Glutamatergic neuron (in vitro differentiated cells): ENCODE data around the gene LRRFIP1. TPM values are rescaled to one million over a fixed set of nuclear protein-coding genes. Genes with fewer than 3 reads are reported as not detected.

ENCODE experiments used
- DNase-seq: peaks from one replicate; pipeline ENCODE4 v3.0.0; 2022
- H3K27ac Mint-ChIP-seq: one replicate; pipeline ENCODE4 v1.8.0; 2020; ENCODE audit warnings: mild to moderate bottlenecking, mixed read lengths, inconsistent platforms; ENCODE audit not compliant: unreplicated experiment
- H3K27me3 Mint-ChIP-seq: one replicate; pipeline ENCODE4 v1.8.0; 2020; ENCODE audit warnings: mild to moderate bottlenecking, moderate library complexity, mixed read lengths, inconsistent platforms; ENCODE audit not compliant: unreplicated experiment
- H3K36me3 Mint-ChIP-seq: one replicate; pipeline ENCODE4 v1.8.0; 2020; ENCODE audit warnings: mild to moderate bottlenecking, mixed read lengths, inconsistent platforms; ENCODE audit not compliant: unreplicated experiment
- H3K4me1 Mint-ChIP-seq: one replicate; pipeline ENCODE4 v1.8.0; 2020; ENCODE audit warnings: mild to moderate bottlenecking, low read depth, mixed read lengths, inconsistent platforms; ENCODE audit not compliant: unreplicated experiment
- H3K4me3 Mint-ChIP-seq: one replicate; pipeline ENCODE4 v1.8.0; 2020; ENCODE audit warnings: mild to moderate bottlenecking, mixed read lengths, inconsistent platforms; ENCODE audit not compliant: unreplicated experiment
- H3K9me3 Mint-ChIP-seq: one replicate; pipeline ENCODE4 v1.8.0; 2020; ENCODE audit warnings: mild to moderate bottlenecking, moderate library complexity, mixed read lengths, inconsistent platforms; ENCODE audit not compliant: unreplicated experiment
- total RNA-seq: library from RNA; stranded (reverse); fragmentation: NEBNext Ultra II Directional; extraction: Animal tissue kit (Norgen Biotek cat#: 25700); gene quantifications from one replicate; pipeline ENCODE4 v1.2.1, GENCODE V29; 2021; ENCODE audit not compliant: unreplicated experiment
- TF ChIP-seq, protein P1 (sequence below): fragments of 200-600 bp; sonication (generic); IDR thresholded peaks from one replicate; pipeline ENCODE4 v1.5.0; 2021; ENCODE audit not compliant: partially characterized antibody, unreplicated experiment

LRRFIP1 gene
- total RNA-seq, 1 donor from 2014 or later: 112 TPM

DNA sequence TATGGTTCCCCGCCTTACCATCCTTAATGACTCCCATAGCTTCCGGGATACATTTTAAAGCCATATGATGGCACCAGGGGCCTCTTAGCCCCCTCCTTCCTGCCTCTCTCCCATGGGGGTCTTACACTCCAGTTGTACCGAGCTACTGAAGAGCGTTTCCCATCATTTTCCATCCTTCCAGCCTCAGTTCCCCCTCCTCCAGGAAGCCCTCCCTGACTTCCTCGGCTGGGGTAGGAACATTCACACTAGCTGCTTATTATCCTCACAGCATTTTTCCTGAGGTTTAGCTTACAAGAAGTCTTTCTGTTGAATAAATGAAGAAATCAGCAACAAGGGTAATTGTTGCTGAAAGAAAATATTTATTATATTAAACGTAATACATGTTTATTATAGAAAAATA is 41.1 kb downstream of the LRRFIP1 start:
- no peaks in the 10 kb centered on the region for H3K36me3 Mint-ChIP-seq
- H3K4me1 Mint-ChIP-seq: peaks cover 46% of the 10 kb centered on the region
- peaks cover 2% of the 10 kb centered on the region for H3K9me3 Mint-ChIP-seq
- H3K4me3 Mint-ChIP-seq: peak overlapping the region; percentile 56
- peak overlapping the region; percentile 76 for H3K27ac Mint-ChIP-seq
- TF ChIP-seq, protein P1, sequence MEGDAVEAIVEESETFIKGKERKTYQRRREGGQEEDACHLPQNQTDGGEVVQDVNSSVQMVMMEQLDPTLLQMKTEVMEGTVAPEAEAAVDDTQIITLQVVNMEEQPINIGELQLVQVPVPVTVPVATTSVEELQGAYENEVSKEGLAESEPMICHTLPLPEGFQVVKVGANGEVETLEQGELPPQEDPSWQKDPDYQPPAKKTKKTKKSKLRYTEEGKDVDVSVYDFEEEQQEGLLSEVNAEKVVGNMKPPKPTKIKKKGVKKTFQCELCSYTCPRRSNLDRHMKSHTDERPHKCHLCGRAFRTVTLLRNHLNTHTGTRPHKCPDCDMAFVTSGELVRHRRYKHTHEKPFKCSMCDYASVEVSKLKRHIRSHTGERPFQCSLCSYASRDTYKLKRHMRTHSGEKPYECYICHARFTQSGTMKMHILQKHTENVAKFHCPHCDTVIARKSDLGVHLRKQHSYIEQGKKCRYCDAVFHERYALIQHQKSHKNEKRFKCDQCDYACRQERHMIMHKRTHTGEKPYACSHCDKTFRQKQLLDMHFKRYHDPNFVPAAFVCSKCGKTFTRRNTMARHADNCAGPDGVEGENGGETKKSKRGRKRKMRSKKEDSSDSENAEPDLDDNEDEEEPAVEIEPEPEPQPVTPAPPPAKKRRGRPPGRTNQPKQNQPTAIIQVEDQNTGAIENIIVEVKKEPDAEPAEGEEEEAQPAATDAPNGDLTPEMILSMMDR: no peak
- DNase-seq: no peak
- H3K27me3 Mint-ChIP-seq: peaks cover 3% of the 10 kb centered on the region

DNA sequence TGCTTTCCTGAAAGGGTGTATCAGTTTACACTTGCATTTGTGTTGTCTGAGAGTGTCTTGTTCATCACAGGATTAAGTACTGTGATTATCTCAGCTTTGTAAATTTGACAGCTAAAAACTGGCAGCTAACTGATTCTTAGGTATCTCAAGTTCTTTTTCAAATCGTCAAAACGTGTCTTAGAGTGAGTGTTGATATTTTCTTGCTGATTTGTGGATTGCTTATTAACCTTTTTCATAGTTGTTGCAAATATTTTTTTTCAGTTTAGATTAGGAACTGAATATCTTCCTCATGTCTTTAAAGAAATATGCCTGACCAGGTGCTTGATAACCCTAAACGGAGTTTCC is 41.9 kb downstream of the LRRFIP1 start:
- no peaks in the 10 kb centered on the region for H3K36me3 Mint-ChIP-seq
- DNase-seq: no peak
- H3K9me3 Mint-ChIP-seq: peaks cover 2% of the 10 kb centered on the region
- H3K27ac Mint-ChIP-seq: peak overlapping the region; percentile 88
- peak overlapping the region; percentile 22 for H3K4me3 Mint-ChIP-seq
- H3K27me3 Mint-ChIP-seq: peaks cover 3% of the 10 kb centered on the region
- TF ChIP-seq, protein P1: no peak
- peaks cover 51% of the 10 kb centered on the region for H3K4me1 Mint-ChIP-seq

DNA sequence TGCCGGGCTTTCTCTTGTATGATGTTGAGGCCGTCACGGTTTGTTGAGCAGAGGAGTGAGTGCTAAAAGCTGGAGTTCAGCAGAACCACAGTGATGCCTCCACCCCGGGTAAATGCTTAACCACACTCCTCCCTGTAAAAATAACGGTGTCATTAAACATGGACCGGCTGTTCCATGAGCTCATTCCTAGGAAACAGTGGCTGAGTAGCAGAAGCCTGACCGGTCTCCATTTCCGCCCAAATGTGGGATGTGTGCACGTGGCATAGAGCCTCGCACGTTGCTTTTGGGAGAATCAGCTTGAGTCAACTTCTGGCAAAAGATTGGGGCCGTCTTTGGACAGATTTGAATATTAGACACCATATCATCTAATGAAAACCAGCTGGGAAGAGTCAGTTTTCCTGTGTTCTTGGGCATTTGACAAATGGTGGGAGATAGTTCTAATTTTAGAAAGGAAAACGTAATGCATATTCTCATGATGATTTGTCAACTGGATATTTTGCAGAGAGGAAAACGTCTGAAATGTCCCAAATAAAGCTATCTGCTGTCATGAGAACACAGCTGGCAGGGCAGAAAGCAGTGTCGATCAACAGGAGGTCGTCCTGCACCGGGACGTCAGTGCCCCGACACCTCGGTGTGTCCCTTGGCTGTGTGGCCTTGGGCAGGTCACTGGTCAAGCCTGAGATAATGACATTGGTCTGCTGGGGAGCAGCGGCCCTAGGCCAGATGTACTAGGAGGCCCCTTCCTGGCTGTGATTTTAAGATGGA is 42.4 kb downstream of the LRRFIP1 start:
- Mint-ChIP-seq H3K27ac (peak overlapping the region; percentile 88), H3K36me3 (no peaks in the 10 kb centered on the region), H3K4me1 (peaks cover 57% of the 10 kb centered on the region), H3K27me3 (peaks cover 3% of the 10 kb centered on the region), H3K9me3 (peaks cover 2% of the 10 kb centered on the region), H3K4me3 (peak overlapping the region; percentile 46)
- TF ChIP-seq, protein P1: no peak
- DNase-seq: peak; percentile 43

DNA sequence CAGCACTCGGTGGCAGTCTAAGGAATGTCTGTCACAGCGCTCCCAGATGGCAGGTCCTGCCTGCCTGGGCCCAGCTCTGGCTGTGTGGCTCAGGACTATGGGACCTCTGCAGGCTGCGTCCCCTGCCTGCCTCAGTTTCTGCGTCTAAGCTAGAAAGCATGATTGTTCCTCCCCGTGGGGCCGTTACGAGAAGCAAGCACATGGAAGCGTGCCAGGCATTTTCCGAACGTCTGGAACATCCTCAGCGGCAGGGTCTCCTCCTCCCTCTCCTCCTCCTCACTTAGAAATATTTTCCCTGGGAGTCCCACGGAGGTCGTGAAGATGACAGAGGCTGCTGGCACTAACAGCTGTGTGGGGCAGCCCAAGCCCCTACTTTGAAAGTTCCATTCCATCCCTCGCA is 43.3 kb downstream of the LRRFIP1 start:
- no peak for DNase-seq
- H3K27me3 Mint-ChIP-seq: peaks cover 4% of the 10 kb centered on the region
- H3K36me3 Mint-ChIP-seq: no peaks in the 10 kb centered on the region
- peaks cover 2% of the 10 kb centered on the region for H3K9me3 Mint-ChIP-seq
- H3K4me3 Mint-ChIP-seq: no peak overlapping the region
- H3K4me1 Mint-ChIP-seq: peaks cover 63% of the 10 kb centered on the region
- TF ChIP-seq, protein P1: no peak
- peak overlapping the region; percentile 74 for H3K27ac Mint-ChIP-seq

DNA sequence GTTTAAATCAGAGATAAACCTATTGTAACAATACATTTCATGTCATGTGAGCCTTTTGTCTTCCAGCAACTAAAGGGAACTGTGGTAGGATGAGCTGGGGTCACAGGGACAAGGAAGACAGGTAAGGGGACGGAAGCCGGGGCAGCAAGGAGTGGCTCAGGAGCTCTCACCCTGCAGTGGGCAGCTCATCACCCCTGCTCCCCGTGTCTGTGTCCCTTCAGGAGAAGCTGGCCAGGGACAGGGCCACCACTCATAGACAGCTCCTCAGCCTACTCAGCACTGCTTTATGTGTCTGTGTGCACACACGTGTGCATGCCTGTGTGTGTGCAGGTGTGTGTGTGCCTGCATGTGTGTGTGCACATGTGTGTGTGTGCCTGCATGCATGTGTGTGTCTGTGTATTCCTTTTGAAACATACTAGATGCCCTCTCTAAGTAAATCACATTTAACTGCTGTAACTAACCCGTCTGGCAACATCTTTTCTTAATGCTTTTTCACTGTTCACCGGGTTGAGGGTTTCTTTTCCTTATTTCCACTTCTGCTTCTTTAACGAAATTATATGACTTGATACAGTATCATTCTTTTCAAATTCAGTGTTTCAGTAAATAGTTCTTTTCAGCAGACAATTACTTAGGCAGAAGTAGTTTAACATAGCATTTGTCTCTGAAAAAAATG is 44.2 kb downstream of the LRRFIP1 start:
- Mint-ChIP-seq H3K27me3 (peaks cover 4% of the 10 kb centered on the region), H3K36me3 (no peaks in the 10 kb centered on the region), H3K9me3 (peaks cover 2% of the 10 kb centered on the region), H3K27ac (no peak overlapping the region), H3K4me3 (no peak overlapping the region), H3K4me1 (peaks cover 65% of the 10 kb centered on the region)
- no peak for DNase-seq
- TF ChIP-seq, protein P1: no peak
